ENCODE results near the gene CTNNA2. TPM values are rescaled to one million over a fixed set of nuclear protein-coding genes. Genes with fewer than 3 reads are reported as not detected.

The CTNNA2 gene
- total and polyA plus RNA-seq, 9 of the 15 experiments (the other 6 are each of a cell fraction or from before 2014, with no cell fraction given), result 0.03 to 0.40 (median 0.15) TPM

GRCh38 chr2:80126596-80127189, 613.8 kb downstream of the CTNNA2 start:
- in situ Hi-C loops (cut with MboI) (no loop called here), intact Hi-C loops (cut with micrococcal nuclease) (no loop called here)
- Histone ChIP-seq H3K4me2 (ENCODE audit: insufficient read depth, low read length) (no peak overlapping the region), H3K79me2 (ENCODE audit: control insufficient read depth, insufficient read depth, low read length) (no peaks in the 10 kb centered on the region), H3K27me3 (ENCODE audit: control insufficient read depth in 2 of 2, insufficient read depth in 2 of 2, low read length in 2 of 2) (no peaks in the 10 kb centered on the region), H3K9me1 (ENCODE audit: control insufficient read depth, insufficient read depth, low read length) (no peaks in the 10 kb centered on the region), H3K9me3 (replicated peaks; ENCODE audit: control insufficient read depth, insufficient read depth, low read depth, low read length) (no peaks in the 10 kb centered on the region), H3K9ac (ENCODE audit: insufficient read depth in 1 of 2, low read depth in 2 of 2, low read length in 2 of 2) (no peak overlapping the region), H2AFZ (ENCODE audit: low read depth, low read length) (peak overlapping the region; percentile 86), H3K36me3 (ENCODE audit: control insufficient read depth, insufficient read depth, low read length) (no peaks in the 10 kb centered on the region), H3K4me1 (replicated peaks in 1 of 2; ENCODE audit: control insufficient read depth in 2 of 2, insufficient read depth in 2 of 2, low read length in 2 of 2) (peaks cover 0 to 13% of the 10 kb centered on the region in 2 experiments; a peak in 2 of 5 replicates), H3K4me3 (no peak overlapping the region), H3K27ac (ENCODE audit: extremely low read depth, low read depth, low read length) (no peak overlapping the region), H4K20me1 (replicated peaks; ENCODE audit: control insufficient read depth, insufficient read depth, low read length) (no peaks in the 10 kb centered on the region)
- FAIRE-seq (peak; percentile 62), DNase-seq (ENCODE audit: extremely low read depth in 1 of 4, low spot score in 3 of 4) (peak in 2 of 4 experiments; percentile 14 to 31), ATAC-seq (no peak)
- POLR2A ChIA-PET, result interaction anchor here (0.6 kb wide), 1 partner anchor 604 kb away, joined by 3 read pairs; no protein-coding TSS in a partner anchor
- CTCF ChIA-PET (ENCODE audit: low intra/inter-chr PET ratio), result no interaction called here
- no TSS peak for BruUV-seq (replicated peaks)
- 16% methylated on average over 2 of the region's 3 CpGs for WGBS (ENCODE audit: insufficient coverage, low coverage, missing lambda C conversion rate)
- TF ChIP-seq CHD7 (IDR thresholded peaks at IDR 0.05; ENCODE audit: low read depth, low read length) (no peak), JUND (IDR thresholded peaks at IDR 0.05; ENCODE audit: borderline replicate concordance, low read depth, low read length) (no peak; the same call in 1 of the 2 replicates), JUND (tag; IDR thresholded peaks at IDR 0.05; ENCODE audit: borderline replicate concordance, low read depth, low read length) (peak; percentile 39; the same call in 1 of the 3 replicates), HMBOX1 (IDR thresholded peaks at IDR 0.05) (peak; percentile 61; the same call in 1 of the 2 replicates), TCF3 (CRISPR knock-in tag; IDR thresholded peaks at IDR 0.05) (0 out of 2 replicates have a peak, but pooled peaks have one; percentile 9)

Data from K562 (cell line).